22Rv1 (cell line): Measurements from ENCODE around the gene ITGA8.

ENCODE experiments used
- CTCF ChIP-seq: fragments of 450-650 bp; IDR thresholded peaks from 2 replicates; pipeline ENCODE4 v1.5.1; 2017; ENCODE audit warnings: mild to moderate bottlenecking
- ZFX ChIP-seq: fragments of 450-650 bp; IDR thresholded peaks from 2 replicates; pipeline ENCODE4 v1.6.1; 2017; ENCODE audit warnings: antibody characterized with exemption, borderline replicate concordance

GRCh38 chr10:15505329-15505728 is 214.4 kb downstream of the ITGA8 start:
- no peak for TF ChIP-seq CTCF
- no peak for TF ChIP-seq ZFX
